HG02973 (cell line): ENCODE data around the gene KIFC1.
"Not testable (repeated sequence)": the region's sequence is repeated elsewhere in the genome, so short reads cannot be mapped to it uniquely, and the experiment has no call there.

Experiments
- ATAC-seq: cut with Tn5 transposase; IDR thresholded peaks from one replicate; pipeline ENCODE4 v1.9.1; 2021; ENCODE audit warnings: moderate library complexity; ENCODE audit not compliant: unreplicated experiment

The KIFC1 gene

GRCh38 chr6:33373960-33374910, 17.4 kb upstream of the KIFC1 start:
- no peak for ATAC-seq

GRCh38 chr6:33375143-33375671, 16.4 kb upstream of the KIFC1 start:
- ATAC-seq: no peak

GRCh38 chr6:33377171-33377570, 14.5 kb upstream of the KIFC1 start:
- no peak for ATAC-seq

GRCh38 chr6:33379184-33379583, 12.4 kb upstream of the KIFC1 start:
- not testable (repeated sequence) for ATAC-seq

- ATAC-seq: no peak
Measured at GRCh38 chr6:33380272-33380981, 11.2 kb upstream of the KIFC1 start.

GRCh38 chr6:33383427-33384185, 8.0 kb upstream of the KIFC1 start:
- no peak for ATAC-seq

- ATAC-seq: no peak
Measured at GRCh38 chr6:33384581-33385020, 7.0 kb upstream of the KIFC1 start.

- ATAC-seq: no peak
Measured at GRCh38 chr6:33390173-33390572, 1.4 kb upstream of the KIFC1 start.

GRCh38 chr6:33390767-33391277, 801 bp upstream of the KIFC1 start:
- no peak for ATAC-seq

- ATAC-seq: peak; percentile 12
Measured at GRCh38 chr6:33391922-33392594, 435 bp downstream of the KIFC1 start.

- ATAC-seq: no peak
Measured at GRCh38 chr6:33392595-33392948, 949 bp downstream of the KIFC1 start.

- no peak for ATAC-seq
Measured at GRCh38 chr6:33392979-33393378, 1.4 kb downstream of the KIFC1 start.

- ATAC-seq: no peak
Measured at GRCh38 chr6:33397541-33397940, 5.9 kb downstream of the KIFC1 start.

- ATAC-seq: not testable (repeated sequence)
Measured at GRCh38 chr6:33398601-33399000, 7.0 kb downstream of the KIFC1 start.

GRCh38 chr6:33399881-33400280, 8.3 kb downstream of the KIFC1 start:
- not testable (repeated sequence) for ATAC-seq

GRCh38 chr6:33404884-33405283, 13.3 kb downstream of the KIFC1 start:
- ATAC-seq: no peak

- no peak for ATAC-seq
Measured at GRCh38 chr6:33405386-33405940, 13.8 kb downstream of the KIFC1 start.

- no peak for ATAC-seq
Measured at GRCh38 chr6:33406126-33406525, 14.5 kb downstream of the KIFC1 start.

GRCh38 chr6:33407132-33407718, 15.6 kb downstream of the KIFC1 start:
- no peak for ATAC-seq
